Retinal pigment epithelial cell (primary cell): ENCODE results near the gene TNS1.
A peak's percentile ranks its signal among the peaks of the same experiment; 100 is the strongest.

Source experiments
- DNase-seq: peaks from one replicate; pipeline ENCODE4 v3.0.0-alpha.2; 2010; ENCODE audit warnings: low read depth
- H3K4me3 ChIP-seq: 2 replicates; pipeline ENCODE4 v1.5.1; 2011; ENCODE audit warnings: mild to moderate bottlenecking, low read length, control low read depth, moderate library complexity
- TF ChIP-seq, protein P1 (sequence below): conservative IDR thresholded peaks from 2 replicates; pipeline ENCODE4 v1.5.1; 2011; ENCODE audit warnings: low read depth, low read length, control low read depth, inconsistent platforms

TNS1 gene

DNA sequence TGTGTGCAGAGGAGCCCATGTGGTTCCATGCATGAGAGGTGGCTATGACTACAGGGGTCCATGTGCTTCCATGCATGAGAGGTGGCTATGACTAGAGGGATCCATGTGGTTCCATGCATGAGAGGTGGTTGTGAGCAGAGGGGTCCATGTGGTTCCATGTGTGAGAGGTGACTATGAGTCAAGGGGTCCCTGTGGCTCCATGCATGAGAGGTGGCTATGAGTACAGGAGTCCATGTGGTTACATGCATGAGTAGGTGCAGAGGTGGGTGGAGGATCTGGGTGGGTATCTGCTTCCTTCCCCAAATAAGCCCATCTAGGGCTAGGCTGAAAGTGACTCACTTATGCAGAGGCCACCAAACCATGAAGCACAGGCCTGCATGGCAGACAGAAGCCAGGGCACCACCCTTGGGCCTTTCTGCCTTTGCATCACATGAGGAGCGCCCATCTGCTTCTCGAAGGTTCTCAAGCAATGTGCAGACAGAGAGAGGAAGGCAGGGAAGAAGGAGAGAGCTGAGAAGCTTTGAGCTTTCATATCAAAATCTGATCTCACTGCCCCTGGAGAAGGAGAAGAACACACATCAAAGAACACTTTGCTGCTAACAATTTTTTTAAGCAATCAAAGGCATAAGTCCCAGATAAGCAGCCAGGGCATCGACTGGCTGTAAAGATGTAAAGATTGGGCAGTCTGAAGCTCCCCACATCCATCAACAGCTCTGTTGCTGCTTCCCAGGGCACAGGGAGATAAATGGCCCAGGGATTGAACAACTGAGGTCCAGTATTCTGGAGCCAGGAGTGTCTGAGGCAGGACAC, 137.6 kb downstream of the TNS1 start:
- no peak overlapping the region for H3K4me3 ChIP-seq
- TF ChIP-seq, protein P1, sequence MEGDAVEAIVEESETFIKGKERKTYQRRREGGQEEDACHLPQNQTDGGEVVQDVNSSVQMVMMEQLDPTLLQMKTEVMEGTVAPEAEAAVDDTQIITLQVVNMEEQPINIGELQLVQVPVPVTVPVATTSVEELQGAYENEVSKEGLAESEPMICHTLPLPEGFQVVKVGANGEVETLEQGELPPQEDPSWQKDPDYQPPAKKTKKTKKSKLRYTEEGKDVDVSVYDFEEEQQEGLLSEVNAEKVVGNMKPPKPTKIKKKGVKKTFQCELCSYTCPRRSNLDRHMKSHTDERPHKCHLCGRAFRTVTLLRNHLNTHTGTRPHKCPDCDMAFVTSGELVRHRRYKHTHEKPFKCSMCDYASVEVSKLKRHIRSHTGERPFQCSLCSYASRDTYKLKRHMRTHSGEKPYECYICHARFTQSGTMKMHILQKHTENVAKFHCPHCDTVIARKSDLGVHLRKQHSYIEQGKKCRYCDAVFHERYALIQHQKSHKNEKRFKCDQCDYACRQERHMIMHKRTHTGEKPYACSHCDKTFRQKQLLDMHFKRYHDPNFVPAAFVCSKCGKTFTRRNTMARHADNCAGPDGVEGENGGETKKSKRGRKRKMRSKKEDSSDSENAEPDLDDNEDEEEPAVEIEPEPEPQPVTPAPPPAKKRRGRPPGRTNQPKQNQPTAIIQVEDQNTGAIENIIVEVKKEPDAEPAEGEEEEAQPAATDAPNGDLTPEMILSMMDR = no peak
- no peak for DNase-seq

DNA sequence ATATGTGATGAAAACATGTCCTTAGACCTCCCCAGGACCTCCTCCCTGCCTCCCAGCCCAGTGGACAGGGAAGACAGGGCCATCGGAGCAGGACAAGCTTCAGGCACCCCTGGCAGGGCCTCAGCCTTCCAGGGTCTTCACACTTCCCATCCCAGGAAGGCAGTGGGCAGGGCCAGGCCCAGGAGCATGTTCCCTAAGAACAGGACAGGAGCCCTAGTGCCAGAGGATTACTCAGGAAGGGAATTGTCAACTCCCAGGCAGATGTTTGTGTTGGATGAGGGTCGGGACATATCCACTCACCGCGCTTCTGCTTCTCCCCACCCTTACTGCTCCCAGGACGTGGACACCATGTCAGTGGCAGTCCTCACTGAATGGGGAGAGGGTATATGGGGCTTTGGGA, 138.9 kb downstream of the TNS1 start:
- no peak overlapping the region for H3K4me3 ChIP-seq
- DNase-seq = no peak
- TF ChIP-seq, protein P1 = no peak

DNA sequence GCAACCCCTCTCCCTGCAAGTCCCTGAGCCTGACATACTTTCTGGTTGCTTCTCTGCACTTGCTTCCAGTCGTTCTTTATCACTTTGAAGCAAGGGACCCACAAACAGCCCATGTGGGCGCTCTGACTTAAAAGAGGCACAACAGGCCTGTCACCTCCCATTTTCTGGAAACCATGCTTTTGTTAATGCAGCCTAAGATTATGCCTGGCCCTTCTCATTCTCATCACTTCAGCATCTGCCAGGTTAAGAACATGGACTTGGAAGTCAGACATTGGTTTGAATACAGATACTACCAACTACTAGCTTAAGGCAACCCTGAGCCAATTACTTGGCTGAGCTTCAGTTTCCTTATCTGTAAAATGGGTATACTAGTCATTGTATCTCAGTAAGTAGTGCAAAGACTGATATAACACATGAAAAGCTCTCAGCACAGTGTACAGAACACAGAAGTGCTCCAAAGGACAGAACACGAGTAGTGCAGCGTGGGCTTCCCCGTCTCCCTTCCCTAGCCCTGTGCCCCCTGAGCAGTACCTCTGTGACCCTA, 141.4 kb downstream of the TNS1 start:
- TF ChIP-seq, protein P1 = no peak
- H3K4me3 ChIP-seq = no peak overlapping the region
- DNase-seq = no peak

DNA sequence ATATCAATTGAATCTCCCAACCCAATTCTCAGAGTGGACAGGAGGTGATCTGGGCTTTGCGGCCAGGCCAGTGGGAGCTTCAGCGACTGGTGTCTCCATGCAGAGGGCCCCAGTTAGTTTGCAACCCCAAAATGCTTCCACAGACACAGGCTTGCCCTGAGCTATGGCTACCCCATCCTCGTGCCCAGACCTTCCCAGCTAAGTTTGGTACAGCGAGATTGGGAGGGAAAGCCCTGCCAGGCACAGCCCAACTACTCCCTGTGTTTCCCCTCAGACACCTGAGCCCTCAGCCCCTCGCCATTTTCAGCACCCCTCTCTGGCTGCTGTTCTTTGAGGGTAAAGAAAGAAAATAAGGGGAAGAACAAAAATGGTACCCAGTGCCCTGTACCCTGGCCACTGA, 142.9 kb downstream of the TNS1 start:
- H3K4me3 ChIP-seq = no peak overlapping the region
- no peak for DNase-seq
- TF ChIP-seq, protein P1 = no peak

DNA sequence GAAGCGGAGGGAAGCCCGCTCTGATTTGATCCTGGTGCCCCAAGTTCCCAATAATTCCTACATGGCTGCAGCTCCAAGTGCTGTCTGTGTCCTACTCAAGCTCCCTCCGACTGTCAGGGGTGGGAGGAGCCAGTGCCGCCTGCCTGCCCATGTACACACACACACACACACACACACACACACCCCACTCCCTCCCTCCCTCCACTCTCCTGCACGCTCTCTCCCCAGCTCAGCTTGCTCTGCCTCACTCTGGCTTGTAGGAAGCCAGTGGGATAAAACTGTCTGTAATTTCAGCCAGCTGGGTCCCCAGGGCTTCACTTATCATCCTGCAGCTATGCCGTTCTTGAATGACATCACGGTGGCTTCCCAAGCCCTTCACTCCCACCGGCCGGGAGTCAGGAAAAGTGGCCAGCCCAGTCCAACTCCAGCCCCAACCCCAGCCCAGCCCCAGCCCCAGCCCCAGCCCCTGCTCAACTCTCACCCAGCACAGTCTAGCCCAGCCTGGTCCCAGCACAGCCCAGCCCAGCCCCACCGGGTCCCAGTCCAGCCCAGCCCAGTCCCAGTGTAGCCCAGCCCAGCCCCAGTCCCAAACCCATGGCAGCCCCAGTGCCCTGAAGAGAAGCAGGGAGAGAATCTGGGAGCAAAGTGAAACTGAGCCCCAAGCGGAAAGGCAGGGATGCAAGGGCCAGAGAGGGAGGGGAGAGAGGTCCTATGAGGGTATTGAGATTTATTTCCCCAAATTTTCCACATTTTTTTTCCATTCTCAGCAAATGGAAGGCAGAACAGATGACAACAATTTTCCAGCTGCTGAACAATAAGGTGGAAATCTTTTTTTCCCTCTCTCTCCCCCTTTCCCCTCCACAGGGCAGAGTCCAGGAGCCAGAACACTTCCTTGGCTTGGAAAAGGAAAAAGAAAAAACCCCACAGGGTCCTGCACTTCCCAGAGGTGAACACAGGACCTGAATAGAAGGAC, 144.0 kb downstream of the TNS1 start:
- DNase-seq = peak; percentile 47
- H3K4me3 ChIP-seq = no peak overlapping the region
- TF ChIP-seq, protein P1 = no peak

DNA sequence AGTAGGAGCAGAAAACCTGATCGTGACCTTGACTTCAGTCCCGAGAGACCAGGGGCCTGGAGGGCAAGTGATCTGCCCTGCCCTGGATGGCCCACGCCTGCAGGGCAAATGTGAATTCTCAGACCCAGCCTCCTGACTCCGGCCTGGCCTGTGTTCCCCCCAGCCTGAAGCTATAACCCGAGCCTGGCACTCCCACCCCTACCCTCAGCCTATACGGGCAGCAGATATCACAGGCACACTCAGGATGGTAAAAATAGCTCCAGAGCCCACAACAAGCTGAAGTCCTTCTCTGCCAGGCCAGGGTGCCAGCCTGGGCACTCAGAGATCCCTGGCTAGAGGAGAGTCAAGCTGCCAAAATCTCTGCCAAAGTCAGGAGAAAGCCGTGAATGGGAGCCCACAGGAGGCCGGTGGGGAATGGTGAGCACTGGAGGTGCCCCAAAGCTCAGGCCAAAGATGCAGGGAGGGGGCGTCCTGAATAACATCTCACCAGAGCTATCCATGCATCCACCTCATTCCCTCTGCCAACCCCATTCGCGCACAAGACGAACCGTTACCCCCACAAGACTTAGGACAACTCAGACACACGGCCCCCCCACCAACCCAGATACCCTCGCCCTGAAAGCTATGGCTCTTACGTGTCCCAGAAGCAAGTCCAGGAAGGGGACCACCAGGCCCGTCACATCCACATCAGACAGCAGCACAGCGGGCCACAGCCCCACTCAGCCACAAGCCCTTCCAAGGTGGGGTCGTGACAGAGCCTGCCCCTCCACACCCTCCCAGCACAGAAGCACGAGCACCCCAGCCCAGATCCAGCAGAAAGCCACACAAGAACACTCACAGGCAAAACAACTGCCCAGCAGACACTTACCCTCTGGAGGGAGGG, 144.9 kb downstream of the TNS1 start:
- no peak overlapping the region for H3K4me3 ChIP-seq
- DNase-seq = no peak
- TF ChIP-seq, protein P1 = no peak
